GM10248 (cell line): Measurements from ENCODE around the gene KIF17.

Experiments used
- CTCF ChIA-PET: fragments of 300-600 bp; sonication (Branson Sonifier 250); formaldehyde crosslinking; extraction: SDS; loops from one replicate; lab custom pipeline; 2021; ENCODE audit warnings: antibody characterized with exemption; lab: Yijun Ruan, JAX
- POLR2A ChIA-PET: fragments of 350-650 bp; sonication (Branson Sonifier 250); formaldehyde crosslinking; extraction: SDS; loops from one replicate; lab custom pipeline; 2020; ENCODE audit warnings: antibody characterized with exemption; lab: Yijun Ruan, JAX
- DNase-seq: peaks from one replicate; pipeline ENCODE4 v3.0.0; 2012; ENCODE audit errors: extremely low spot score
- TF ChIP-seq, protein P1 (sequence below): IDR thresholded peaks from 2 replicates; pipeline ENCODE4 v1.5.1; 2012; ENCODE audit warnings: mild to moderate bottlenecking, low read depth; ENCODE audit errors: extremely low read depth, missing control alignments, control extremely low read depth

KIF17 gene

DNA sequence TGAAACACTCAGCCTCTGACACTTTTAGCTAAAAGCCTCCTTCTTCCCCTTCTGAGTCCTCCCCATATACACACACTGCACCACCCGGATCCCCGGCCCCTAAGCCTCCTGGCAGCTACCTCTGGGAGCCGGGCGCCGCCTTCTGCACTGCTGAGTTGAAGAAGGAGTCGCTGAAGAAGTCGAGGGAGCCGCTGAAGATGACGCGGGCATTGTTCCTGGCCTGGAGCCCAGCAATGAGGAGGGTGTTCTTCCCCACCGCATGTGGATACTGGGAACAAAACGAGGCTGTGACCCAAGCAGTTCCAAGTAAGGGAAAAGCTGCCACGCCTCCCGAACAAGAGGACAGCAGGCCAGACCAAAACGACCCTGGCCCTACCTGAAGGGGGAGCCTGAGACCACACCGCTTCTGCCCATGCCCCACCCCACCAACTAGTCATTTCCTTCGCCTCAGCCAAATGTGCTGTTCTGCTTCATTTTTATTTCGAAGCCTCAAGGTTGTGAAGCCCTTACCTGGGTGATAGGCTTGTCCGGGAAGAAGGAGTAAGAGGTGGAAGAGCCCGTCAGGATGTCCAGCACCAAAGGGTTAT is 63.6 kb downstream of the KIF17 start:
- CTCF ChIA-PET, result interaction anchor here (1.1 to 1.9 kb wide), 3 partner anchors 13 to 20 kb away, joined by 3 to 5 read pairs (median 4); partner anchors contain the start of gene PINK1
- POLR2A ChIA-PET, result no interaction called here

DNA sequence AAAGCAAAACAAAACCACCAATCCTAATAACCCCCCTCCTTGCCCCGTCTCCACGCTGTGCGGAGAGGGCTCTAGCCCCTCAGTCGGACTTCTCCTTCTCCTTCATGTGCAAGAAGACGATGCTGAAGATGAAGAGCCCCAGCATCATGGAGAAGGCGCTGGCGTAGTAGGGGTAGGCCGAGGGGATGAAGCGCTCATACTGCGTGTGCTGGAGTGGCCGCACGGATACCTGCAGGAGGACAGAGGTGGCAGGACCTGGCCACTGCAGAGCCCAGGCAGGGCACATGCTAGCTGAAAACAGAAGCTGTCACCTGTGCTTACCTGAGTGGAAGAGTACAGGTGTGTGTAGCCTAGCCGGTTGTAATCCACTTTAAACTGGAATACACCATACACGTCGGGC is 65.5 kb downstream of the KIF17 start:
- POLR2A ChIA-PET, result no interaction called here
- no peak for DNase-seq
- CTCF ChIA-PET, result interaction anchor here (1.1 to 2.1 kb wide), 3 partner anchors 9 to 18 kb away, joined by 3 to 5 read pairs (median 4); partner anchors contain the start of genes DDOST and PINK1
- TF ChIP-seq, protein P1, sequence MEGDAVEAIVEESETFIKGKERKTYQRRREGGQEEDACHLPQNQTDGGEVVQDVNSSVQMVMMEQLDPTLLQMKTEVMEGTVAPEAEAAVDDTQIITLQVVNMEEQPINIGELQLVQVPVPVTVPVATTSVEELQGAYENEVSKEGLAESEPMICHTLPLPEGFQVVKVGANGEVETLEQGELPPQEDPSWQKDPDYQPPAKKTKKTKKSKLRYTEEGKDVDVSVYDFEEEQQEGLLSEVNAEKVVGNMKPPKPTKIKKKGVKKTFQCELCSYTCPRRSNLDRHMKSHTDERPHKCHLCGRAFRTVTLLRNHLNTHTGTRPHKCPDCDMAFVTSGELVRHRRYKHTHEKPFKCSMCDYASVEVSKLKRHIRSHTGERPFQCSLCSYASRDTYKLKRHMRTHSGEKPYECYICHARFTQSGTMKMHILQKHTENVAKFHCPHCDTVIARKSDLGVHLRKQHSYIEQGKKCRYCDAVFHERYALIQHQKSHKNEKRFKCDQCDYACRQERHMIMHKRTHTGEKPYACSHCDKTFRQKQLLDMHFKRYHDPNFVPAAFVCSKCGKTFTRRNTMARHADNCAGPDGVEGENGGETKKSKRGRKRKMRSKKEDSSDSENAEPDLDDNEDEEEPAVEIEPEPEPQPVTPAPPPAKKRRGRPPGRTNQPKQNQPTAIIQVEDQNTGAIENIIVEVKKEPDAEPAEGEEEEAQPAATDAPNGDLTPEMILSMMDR, result no peak

More for the DNA sequence above, 63.6 kb downstream of the KIF17 start:
- DNase-seq, result no peak
- TF ChIP-seq, protein P1, result no peak

DNA sequence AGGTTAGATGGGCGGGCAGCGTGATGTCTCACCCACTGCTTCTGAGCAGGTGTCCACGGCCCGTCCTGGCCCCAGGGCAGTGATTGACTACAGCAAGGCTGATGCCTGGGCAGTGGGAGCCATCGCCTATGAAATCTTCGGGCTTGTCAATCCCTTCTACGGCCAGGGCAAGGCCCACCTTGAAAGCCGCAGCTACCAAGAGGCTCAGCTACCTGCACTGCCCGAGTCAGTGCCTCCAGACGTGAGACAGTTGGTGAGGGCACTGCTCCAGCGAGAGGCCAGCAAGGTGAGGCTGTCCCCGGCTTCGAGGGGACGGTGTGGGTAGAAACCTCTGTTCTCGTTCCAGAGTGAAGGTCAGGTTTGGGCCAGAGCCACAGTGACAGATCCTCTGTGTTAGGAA is 68.9 kb downstream of the KIF17 start:
- no peak for DNase-seq
- ChIA-PET CTCF (interaction anchor here (1.7 to 4.1 kb wide), 2 partner anchors 11 to 15 kb away, joined by 9 to 30 read pairs; partner anchors contain the start of gene PINK1), POLR2A (no interaction called here)
- TF ChIP-seq, protein P1, result no peak

DNA sequence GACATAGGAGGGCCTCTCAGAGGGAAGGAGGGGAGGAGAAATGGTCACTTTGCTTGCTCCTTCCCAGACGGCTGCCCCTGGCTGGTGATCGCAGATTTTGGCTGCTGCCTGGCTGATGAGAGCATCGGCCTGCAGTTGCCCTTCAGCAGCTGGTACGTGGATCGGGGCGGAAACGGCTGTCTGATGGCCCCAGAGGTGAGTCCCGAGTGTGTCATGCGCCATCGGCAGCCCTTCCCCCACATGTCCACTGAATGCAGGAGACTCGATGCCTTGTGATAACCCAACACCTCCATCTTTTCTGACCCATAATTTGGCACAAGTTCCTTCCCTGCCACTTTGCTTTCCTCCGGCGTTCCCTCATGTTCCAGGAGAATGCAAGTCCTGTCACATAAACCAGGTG is 69.4 kb downstream of the KIF17 start:
- POLR2A ChIA-PET, result no interaction called here
- TF ChIP-seq, protein P1, result no peak
- DNase-seq, result no peak
- CTCF ChIA-PET, result interaction anchor here (4.1 kb wide), 1 partner anchor 15 kb away, joined by 30 read pairs; the partner anchor contains the start of gene PINK1

DNA sequence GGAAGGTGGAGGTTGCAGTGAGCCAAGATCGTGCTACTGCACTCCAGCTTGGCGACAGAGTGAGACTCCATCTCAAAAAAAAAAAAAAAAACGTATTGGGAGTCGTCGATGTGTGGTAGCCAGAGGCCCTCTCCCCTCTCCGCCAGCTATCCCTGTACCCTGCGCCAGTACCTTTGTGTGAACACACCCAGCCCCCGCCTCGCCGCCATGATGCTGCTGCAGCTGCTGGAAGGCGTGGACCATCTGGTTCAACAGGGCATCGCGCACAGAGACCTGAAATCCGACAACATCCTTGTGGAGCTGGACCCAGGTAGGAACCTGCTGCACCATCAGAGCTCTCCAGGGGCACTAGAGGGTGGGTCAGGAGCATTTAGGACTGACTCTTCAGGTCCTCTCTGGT is 72.4 kb downstream of the KIF17 start:
- TF ChIP-seq, protein P1, result no peak
- CTCF ChIA-PET, result interaction anchor here (1.2 to 4.1 kb wide), 2 partner anchors 12 to 53 kb away, joined by 3 to 30 read pairs; partner anchors contain the start of gene PINK1
- POLR2A ChIA-PET, result interaction anchor here (1.2 kb wide), 1 partner anchor 12 kb away, joined by 11 read pairs; no protein-coding TSS in a partner anchor
- DNase-seq, result no peak

DNA sequence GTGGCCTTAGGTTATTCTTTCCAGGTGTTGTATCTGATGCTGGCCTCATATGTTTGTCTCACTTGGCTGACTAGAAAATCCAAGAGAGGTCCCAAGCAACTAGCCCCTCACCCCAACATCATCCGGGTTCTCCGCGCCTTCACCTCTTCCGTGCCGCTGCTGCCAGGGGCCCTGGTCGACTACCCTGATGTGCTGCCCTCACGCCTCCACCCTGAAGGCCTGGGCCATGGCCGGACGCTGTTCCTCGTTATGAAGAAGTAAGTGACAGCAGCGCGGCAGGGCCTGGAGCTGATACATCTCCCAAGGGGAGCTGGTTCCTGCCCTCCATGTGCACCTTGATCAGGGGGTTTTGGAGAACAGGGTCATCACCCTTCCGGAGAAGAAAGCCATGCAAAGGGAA is 73.4 kb downstream of the KIF17 start:
- TF ChIP-seq, protein P1, result no peak
- ChIA-PET POLR2A (no interaction called here), CTCF (no interaction called here)
- DNase-seq, result no peak
